ENCODE results near the gene ITIH1.
"Not testable (repeated sequence)": the region's sequence is repeated elsewhere in the genome, so short reads cannot be mapped to it uniquely, and the experiment has no call there.

The ITIH1 gene

DNA sequence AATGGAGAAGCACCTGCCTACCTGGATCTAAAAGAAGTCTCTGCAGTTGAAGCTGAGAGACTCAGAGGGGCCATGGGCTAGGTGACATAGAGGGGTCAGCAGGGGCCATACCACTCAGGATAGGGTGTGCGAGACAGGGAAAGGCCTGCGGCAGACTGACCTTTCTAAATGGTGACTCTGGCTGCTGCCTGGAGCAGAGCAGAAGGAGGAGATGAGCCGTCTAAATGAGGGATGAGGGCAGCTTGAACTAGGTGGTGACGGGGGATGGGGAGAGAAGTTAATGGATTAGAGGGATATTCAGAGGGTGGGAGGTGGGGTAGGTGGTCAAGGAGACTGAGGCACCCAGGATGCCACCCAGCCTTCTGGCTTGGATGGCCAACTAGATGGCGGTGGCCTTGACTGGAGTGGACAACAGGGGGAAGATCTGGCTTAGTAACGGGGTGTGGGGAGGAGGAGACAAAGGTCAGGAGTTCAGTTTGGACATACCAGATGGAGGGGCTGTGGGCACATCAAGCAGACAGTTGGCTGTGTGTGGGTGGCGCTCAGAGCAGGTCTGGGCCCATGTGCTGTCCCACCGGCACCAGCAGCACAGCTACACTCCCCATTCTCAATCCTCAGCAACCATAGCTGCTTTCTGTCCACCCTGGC lies 3.2 kb upstream of the ITIH1 start:
- DNase-seq: no peak

DNA sequence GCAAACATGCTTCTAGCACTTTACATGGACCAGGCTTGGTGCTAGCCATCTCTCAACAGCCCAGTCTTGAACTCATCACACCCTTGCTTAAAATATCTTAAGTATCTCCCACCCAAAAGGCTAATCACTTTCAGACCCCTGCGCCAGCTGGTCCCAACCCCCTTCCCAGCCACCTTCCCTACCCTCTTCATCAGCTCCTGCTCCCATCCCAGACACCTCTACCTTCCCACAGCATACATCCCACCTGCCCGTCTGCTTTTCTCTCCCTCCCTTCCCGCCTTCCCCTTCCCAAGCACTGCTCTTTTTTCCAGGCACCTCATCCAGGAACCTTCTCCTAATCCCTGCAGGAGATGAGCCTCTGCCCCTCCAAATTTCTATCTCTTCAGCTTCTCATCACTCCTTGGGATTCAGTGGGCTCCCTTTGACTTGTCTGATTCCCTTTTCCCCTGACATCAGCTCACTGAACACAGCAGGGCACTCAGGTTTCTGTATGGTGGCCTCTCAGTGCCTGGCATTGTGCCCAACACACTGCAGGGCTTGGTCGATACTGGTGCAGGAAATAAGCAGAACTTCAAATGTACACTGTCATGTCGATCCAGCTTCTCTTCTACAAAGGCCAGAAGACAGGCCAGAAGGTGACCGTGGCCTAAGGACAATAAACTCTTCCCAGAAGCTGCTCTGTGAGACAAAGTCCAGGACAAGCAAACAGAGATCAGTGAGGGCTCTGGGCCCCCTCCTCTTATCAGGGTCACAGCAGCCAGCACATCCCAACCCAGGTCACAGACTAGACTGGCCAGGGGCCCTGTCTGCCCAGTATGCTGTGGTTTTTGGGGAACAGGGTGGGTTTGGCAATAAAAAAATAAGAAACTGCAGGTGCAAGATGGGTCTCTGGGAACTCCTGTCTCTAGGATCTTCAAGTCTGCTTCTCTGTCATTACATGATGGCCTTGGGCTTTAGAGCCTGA lies 2.2 kb upstream of the ITIH1 start:
- DNase-seq: no peak

DNA sequence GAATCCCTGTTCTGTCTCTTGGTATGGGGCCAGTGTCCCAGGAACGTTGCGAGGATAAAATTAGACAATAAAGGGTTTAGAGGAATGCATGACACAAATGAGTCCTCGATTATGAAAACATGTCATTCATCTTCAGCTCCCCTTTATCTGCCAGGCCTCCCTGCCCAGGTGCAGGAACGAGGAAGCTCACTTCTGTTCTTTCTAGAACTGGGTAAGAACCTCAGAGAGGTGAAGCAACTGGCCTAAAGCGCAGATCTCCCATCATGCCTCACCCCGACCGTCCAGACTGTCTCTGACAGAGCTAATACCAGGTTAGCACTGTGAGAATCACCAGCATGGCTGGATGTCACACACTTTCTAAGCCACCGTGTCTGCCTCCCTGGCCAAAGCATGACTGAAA lies 1.5 kb upstream of the ITIH1 start:
- DNase-seq: no peak

DNA sequence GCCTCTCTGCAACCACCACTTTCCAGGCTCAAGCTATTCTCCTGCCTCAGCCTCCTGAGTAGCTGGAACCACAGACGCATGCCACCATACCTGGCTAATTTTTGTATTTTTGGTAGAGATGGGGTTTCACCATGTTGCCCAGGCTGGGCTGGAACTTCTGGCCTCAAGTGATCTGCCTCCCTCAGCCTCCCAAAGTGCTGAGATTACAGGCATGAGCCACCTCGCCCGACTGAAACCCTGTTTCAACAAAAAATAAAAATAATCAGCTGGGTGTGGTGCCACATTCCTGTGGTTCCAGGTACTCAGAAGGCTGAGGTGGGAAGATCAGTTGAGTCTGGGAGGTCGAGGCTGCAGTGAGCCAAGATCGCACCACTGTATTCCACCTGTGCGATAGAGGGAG lies 913 bp upstream of the ITIH1 start:
- DNase-seq: not testable (repeated sequence)

DNA sequence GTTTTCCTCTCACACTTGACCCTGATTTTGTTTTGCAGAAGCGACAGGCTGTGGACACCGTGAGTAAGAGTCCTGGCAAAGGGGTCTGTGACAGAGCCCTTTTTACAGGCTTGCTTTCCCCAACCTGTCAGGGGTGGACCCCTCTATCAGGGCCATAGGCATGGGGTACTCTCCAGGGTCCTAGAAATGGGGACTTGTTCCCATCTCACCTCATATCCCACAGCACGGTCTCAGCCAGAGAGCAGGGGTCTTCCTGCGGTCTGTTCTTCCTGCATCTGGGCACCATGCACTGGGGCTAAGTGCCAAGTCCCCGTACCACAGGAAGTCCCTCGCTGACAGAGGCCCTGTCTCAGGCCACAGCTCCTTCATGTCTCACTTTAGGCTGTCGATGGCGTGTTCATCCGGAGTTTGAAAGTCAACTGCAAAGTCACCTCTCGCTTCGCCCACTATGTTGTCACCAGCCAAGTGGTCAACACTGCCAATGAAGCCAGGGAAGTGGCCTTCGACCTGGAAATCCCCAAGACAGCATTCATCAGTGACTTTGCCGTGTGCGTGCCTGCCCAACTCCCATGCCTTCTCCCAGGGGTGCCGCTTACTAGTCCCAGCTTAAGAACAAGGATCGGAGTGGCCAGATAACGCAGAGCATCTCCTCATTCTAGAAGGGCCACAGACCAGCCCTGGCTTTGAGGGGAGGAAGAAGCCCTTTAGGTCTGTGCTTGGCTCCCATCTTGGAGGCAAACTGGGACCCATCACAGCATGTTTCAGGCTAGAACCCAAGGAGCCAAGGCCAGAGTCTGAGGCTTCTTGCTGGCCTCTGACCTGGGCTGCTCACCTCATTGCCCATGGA lies 783 bp downstream of the ITIH1 start:
- no peak for DNase-seq

DNA sequence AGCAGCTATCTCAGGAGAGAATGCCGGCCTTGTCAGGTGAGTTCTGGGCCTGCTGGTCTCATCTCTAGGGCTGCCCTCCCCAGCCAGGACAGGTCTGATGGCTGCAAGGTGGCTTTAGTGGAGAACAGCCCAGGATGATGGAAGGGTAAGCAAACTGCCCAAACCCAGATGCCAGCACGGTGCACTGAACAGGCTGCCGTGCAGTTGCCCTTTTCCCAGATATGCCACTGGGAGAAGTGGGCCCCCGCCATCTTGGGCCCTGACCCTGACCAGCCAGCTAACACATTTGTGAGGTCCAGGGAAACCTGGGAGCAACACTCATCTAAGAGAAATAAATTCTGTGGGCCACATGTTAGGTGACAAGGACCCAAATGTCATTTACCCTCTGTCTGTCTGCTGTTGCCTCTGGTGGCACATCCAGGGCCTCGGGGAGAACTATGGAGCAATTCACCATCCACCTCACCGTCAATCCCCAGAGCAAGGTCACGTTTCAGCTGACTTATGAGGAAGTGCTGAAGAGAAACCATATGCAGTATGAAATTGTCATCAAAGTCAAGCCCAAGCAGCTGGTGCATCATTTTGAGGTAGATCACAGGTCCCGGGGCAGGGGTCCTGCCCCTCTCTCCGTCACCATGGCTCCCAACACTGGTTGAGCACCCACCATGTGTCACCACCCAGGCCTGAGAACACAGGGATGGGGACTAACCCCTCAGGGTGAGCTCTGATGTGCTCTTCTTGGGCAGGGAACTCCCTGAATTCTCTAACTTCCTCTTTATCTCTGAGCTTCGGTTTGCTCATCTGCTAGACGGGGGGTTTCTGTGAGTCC lies 1.8 kb downstream of the ITIH1 start:
- DNase-seq: no peak

DNA sequence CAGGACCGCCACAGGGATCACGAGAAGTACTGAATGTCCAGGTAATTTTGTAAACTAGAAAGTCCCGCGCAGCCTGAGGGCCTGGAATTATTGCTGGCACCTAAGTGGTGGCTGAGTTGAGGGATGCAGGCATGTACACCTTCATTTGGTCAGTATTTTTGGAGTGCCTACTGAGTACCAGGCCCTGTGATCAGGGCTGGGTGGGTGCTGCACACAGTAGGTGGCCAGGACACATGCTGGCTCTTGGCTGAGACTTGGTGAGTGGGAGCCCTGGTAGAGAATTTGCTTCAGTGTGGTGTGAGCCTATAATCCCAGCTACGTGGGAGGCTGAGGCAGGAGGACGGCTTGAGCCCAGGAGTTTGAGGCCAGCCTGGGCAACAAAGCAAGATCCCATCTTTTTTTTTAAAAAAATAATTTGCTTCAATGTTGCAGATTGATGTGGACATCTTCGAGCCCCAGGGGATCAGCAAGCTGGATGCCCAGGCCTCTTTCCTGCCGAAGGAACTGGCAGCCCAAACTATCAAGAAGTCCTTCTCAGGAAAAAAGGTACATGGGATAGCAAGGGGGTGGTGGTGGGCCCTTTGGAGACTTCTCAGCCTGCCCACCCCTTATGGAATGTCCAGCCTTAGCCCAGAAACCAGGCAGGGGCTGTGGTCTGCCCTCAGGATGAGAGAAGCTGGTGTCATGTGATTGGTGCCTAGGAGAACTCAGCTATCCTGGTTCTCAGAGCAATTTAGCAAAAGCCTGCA lies 2.6 kb downstream of the ITIH1 start:
- no peak for DNase-seq

DNA sequence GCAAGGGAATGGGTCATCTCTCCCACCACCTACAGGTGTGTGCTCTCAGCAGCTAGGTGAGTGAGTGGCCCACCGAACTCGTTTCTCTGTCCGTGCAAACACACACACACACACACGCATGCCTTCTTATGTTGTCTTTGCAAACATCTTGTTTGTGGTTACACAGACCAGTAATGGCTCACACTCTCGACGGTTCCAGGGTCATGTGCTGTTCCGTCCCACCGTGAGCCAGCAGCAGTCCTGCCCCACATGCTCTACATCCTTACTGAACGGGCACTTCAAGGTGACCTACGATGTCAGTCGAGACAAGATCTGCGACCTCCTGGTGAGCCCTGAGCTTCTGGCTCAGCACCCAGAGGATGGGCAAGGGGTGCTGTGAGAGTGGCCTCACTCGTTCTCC lies 4.3 kb downstream of the ITIH1 start:
- no peak for DNase-seq

DNA sequence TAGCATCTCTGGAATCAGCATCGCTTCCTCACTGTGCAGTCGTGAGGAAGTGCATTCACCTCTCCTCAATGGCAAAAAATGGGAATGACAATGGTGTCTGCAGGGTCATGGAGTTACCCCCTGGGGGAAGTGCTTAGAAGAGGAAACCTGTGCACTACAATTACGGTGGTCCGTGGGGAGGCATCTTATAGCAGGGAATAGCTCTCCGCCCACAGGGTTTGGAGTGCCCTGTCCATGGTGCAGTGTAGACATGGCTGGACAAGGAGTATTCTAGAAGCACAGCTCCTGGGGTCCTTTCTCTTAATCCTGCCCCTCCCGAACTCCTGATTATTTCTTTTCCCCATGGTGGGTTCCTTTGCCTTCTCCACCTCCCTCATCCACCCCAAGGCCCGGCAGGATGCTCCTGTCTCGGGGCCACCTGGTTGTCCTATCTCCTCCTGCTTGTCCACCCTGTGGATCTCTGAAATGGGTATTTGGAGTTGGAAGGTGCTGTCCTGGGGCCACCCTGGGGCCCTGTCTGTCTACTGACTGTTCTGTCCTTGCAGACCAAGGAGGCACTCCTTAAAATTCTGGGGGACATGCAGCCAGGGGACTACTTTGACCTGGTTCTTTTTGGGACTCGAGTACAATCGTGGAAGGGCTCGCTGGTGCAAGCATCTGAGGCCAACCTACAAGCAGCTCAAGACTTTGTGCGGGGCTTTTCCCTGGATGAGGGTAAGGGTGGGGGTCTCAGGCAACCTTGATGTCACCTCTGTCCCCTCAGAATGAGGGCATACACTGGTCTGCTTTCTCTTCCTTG lies 5.2 kb downstream of the ITIH1 start:
- no peak for DNase-seq

DNA sequence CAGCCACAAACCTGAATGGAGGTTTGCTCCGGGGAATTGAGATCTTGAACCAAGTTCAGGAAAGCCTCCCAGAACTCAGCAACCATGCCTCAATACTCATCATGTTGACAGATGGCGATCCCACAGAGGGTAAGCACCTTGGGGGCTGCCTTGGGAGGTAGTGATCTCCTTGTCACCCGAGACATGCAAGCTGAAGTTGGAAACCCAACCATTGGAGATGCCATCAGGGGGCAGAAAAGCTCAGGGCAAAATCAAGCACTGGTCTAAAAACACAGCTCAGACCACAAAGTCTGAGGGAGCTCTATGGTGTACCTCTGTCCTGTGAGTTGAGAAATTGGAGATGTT lies 5.8 kb downstream of the ITIH1 start:
- DNase-seq: no peak

DNA sequence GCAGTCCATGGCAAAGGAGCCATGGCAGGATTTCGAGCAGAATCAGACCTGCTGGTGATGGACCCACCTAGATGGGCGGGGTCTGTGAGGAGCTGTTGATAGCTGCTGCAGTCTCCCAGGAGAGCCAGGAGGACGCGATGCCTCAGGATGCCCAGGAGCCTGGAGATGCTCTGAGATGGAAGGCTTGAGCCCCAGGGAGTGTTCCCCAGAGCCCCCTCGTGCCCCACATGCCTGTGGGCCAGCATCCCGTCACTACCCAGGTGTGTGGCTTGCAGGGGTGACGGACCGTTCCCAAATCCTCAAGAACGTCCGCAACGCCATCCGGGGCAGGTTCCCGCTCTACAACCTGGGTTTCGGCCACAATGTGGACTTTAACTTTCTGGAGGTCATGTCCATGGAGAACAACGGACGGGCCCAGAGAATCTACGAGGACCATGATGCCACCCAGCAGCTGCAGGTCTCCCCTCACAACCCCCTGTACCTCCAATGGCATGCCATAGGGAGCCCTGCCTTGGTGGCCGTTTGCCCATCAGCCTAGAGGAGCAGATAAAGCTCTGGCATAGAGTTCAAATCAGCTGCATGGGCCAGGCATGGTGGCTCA lies 6.7 kb downstream of the ITIH1 start:
- DNase-seq: no peak

DNA sequence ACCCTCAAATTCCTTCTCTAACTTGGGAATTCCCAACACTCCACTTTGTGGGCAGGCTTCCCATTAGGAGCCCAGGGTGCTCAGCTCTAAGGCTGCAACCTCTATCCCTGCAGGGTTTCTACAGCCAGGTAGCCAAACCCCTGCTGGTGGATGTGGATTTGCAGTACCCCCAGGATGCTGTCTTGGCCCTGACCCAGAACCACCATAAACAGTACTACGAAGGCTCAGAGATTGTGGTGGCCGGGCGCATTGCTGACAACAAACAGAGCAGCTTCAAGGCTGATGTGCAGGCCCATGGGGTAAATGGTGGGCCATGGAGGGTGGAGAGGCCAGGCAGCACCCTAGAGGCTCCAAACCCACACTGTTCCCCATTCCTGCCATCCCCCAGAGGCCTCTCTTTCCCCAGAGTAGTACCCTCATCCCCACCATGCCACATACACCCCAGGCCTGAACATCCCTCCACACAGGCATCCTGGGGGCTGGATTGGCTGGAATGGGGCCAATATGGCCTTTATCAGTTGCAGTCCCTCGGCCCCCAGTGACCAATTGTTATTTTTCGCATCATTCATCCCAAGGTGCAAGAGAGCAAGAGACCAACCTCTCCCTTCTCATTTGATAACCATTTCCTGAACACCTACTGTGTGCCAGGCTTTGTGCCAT lies 7.7 kb downstream of the ITIH1 start:
- DNase-seq: no peak

DNA sequence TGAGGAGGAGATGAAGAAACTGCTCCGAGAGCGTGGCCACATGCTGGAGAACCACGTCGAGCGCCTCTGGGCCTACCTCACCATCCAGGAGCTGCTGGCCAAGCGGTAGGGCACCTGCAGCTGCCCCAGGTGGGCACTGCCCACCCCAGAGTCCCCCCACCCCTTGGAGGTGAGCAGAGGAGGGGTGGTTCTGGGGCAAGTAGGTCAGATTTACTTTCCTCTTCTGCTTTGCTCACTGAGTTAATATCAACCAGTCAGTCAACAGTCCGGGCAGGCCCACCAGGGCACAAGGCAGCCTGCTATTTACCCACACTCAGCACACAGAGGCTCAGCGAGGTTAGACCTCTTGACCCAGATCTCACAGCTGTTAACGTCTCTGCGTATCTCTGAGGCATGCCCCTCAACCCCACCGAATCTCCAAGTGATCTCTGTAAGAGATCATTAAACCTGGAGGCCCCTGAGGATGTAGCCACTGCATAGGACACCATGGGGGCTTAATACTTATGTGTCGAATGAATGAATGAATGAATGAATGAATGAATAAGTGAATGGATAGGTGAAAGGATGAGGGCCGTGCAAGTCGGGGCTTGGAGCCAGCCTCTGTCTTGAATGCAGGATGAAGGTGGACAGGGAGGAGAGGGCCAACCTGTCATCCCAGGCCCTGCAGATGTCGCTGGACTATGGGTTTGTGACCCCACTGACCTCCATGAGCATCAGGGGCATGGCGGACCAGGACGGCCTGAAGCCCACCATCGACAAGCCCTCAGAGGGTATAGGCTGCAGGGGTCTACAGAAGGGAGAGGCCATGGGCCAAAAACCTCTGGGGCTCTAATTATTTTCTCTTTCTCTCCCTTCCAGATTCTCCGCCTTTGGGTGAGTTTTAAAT lies 9.2 kb downstream of the ITIH1 start:
- no peak for DNase-seq

DNA sequence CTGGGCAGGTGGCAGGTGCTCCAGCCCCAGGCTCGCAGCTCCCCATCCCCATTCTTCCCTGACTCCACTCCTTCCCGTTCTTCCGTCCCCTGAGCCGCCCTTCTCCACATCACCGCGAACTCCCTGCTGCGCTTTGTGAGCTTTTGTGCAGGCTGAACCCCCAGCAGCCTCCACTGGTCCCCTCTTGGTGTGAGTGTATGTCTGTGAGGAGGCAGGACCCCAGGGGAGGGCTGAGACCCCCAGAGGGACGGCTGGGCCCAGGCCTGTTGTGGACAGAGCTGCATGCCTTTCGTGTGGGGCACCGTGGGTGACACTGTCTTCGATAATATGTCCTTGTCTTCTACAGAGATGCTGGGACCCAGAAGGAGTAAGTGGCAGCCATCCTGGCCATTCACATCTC lies 9.8 kb downstream of the ITIH1 start:
- DNase-seq: no peak

DNA sequence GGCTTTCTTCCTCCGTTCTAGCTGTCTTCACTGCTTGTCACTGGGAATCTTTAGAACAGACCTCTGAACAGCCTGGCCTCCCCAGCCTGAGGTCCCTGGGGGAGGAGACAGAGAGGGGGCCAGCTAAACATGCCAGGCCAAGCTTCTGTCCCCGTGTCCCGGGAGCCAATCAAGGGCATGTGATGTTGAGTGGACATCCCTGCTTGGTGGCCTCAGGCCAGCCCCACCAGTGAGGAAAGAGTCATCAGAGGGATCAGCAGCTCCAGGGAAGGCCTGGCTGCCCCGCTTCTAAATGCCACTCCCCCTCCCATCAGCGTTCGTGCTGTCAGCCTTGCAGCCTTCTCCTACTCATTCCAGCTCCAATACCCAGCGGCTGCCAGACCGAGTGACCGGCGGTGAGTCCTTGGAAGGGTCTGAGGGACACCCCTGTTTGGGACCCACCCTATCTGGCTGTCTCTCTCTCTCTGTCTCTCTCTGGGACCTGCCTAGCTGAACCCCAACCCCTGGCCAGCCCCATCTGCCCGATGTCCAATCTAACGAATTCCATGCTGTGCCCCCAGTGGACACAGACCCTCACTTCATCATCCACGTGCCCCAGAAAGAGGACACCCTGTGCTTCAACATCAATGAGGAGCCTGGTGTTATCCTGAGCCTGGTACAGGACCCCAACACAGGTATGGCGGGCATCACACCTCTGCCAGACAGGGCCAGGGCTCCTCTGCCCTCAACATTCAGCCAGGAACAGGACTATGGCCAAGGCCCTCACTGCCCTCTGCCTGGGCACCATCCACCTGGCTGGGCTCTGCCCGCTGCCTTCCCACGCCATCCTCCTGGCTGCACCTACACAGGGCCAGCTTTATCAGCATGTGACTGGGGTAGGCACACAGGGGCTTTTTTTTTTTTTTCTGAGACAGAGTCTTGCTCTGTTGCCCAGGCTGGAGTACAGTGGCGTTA lies 10.6 kb downstream of the ITIH1 start:
- DNase-seq: peak in 1 of 58 donors; percentile 11
